Middle frontal gyrus (tissue), 1 donor: ENCODE measurements around the gene ATP6V1B1.

ENCODE experiments used
- DNase-seq: peaks from one replicate; pipeline ENCODE4 v3.0.0-alpha.2; 2015; ENCODE audit warnings: low spot score; ENCODE audit errors: extremely low spot score

ATP6V1B1 gene

DNA sequence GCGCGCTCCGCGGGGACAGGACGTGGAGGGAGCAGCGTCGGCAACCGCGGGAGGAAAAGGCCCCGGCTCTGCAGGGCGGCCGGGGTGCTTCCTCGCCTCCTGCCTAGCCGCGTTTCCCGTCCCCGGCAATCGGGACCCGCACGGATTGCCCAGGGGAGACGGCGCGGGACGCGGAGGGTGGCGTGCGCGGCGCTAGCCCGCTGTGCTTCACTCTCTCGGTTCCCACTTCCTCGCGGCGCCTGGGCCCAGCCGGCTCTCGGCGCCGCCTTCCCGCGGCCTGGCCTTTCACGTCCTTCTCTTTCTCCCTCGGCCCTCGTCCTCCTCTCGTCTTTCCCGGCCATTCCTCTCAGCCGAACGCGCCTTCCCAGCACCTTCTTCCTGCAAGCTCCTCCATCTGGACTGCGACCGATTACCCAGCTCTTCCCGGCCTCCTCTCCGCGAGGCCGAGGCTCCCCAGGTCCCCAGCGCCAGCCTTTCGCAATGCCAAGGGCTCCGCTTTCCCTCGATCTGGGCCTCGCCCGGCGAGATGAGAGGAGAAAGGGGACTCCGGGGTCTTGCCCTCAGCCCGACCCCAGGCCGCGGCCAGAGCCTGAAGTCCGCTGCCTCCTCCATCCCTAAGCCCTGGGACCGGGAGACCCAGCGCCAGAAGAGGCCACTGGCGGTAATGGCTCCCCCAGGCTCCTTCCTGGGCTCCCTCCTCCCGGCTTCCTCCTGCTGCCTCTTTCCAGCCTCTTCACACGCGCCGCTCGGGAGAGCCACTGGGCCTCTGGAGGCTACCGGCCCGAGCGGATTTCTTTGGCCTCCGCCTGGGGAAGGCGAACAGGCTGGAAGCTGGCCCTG lies 34.3 kb upstream of the ATP6V1B1 start:
- DNase-seq: no peak

GRCh38 chr2:70902067-70902442 lies 33.6 kb upstream of the ATP6V1B1 start:
- no peak for DNase-seq

DNA sequence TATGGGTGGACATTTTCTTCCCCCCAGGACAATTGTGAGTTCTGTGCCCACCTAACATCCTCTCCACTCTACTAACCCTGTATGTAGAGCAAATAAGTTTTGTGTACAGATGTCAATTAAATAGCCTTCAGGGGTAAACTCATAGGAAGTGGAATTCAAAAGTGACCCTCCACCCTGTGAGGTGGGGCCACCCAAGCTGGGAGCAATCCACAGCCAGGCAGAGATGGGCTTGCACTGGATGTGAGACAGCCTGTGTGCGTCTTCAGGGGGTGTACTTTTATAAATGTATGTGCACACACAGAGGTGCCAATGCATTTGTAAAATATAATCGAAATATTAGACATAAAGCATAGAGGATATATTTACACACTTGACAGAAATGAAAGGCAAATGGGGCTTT lies 33.1 kb upstream of the ATP6V1B1 start:
- no peak for DNase-seq

GRCh38 chr2:70903171-70903570 lies 32.5 kb upstream of the ATP6V1B1 start:
- DNase-seq: no peak

DNA sequence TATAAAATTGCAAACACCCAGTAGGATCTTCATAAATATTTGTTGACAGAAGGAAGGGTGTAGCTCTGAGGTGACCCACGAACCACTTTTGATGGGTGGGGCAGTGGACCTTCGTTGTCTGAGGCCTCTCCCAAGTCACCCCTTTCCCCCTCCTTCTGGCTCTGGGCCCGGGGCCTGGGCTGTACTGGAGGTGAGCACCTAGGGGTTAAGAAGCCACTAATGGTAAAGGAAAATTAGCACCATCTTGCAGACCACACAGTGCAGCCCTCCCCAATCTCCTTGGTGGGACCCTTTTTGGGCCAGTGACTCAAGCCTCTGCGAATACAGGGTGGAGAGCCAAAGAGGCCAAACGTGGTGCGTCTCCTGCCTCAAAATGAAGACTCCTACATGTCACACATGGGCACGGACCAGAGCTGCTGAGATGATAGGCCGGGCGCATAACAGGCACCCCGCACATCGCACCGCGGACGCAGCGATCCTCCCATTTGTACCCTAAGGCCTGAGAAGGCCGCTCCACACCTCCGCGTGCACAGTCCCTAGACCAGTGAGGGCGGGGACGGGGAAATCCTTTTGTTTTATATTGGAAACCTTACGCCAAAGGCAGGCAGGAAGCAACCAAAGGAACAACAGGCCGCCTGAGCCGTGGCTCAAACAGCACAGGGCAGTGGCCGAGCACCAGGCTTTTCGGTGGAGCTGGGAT lies 31.9 kb upstream of the ATP6V1B1 start:
- no peak for DNase-seq

GRCh38 chr2:70904371-70905216 lies 31.1 kb upstream of the ATP6V1B1 start:
- DNase-seq: no peak

DNA sequence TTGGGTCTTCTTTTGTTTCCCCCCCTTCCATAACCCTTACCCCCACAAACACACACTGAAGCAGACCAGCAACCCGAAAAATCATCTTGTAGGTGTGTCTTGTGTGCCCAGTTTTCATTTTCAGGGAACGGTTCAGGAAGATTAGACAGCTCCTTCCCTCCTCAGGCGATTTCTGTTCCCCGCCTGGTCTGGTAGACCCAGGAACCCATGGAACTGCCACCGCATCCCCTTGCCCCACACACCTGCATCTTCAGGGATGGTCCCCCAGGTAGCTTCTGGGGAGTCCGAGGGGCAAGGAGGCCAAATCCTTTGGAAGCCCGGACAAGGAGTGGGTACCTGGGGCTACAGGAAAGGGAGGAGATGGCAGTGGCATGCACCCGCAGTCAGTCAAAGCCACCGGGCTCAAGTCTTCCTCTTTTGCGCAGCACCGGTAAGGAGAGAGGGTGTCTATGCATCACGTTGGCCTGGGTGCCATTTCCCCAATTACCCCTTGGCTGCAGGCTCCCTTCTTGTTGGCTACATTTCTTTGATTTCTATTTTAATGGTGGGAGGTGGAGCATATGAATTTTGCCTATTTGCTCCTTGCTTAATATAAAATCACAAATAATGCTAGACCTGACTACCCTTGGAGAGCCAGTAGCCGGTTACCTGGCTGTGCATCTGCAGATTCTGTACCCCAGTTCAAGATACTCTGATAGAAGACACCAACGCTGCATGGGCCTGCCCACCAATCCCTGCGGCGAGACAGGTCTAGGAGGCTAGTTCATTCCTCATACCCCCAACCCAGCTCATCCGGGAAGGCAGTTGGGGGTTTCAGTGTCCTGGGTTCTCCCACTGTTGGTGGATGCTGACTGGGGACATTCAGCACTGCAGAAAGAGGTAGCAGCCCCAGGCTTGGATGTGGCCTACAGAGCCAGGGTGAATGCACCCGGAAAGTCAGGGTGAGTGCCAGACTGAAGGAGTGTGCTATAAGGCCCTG lies 30.0 kb upstream of the ATP6V1B1 start:
- DNase-seq: no peak

DNA sequence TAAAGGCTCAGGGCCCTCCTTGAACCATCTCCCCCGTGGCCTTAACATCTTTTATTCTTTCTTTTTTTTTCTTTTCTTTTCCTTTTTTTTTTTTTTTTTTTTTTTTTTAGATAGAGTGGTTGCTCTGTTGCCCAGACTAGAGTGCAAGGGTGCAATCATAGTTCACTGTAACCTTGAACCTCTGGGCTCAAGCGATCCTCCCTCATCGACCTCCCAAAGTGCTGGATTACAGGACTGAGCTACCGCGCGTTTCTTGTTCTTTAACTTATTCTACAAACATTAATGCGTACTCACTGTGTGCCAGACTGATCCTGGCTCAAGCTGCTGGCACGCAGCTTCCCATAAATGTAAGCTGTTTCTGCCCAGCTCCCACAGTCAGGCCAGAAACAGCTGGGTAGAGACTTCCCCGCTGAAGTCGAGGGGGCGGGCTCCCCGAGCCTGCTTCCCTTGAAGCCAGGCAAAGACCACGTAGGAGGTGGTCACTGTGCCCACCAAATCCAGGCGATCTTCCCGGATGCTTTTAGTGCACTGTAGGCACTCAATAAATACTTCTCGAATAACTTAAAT lies 29.2 kb upstream of the ATP6V1B1 start:
- no peak for DNase-seq

- DNase-seq: no peak
Observed at GRCh38 chr2:70907130-70908057, 28.3 kb upstream of the ATP6V1B1 start.

- DNase-seq: no peak
Observed at GRCh38 chr2:70916291-70916690, 19.4 kb upstream of the ATP6V1B1 start.

- no peak for DNase-seq
Observed at GRCh38 chr2:70918016-70918415, 17.7 kb upstream of the ATP6V1B1 start.

GRCh38 chr2:70919672-70920366 lies 15.9 kb upstream of the ATP6V1B1 start:
- DNase-seq: peak; percentile 16

GRCh38 chr2:70920367-70920715 lies 15.4 kb upstream of the ATP6V1B1 start:
- DNase-seq: no peak

DNA sequence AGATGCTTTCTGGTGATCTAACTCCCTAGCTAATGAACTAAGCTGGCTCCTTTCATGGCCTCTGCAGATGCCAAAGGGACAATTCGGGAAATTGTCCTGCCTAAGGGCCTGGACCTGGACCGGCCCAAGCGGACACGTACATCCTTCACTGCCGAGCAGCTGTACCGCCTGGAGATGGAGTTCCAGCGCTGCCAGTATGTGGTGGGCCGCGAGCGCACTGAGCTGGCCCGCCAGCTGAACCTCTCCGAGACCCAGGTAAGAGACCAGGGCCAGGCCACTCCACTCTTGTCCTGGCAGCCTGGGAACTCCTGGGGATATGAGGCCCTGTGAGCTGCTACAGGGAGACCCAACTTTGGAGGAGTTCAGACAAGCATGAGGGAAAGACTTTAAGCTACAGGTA lies 14.7 kb upstream of the ATP6V1B1 start:
- no peak for DNase-seq

DNA sequence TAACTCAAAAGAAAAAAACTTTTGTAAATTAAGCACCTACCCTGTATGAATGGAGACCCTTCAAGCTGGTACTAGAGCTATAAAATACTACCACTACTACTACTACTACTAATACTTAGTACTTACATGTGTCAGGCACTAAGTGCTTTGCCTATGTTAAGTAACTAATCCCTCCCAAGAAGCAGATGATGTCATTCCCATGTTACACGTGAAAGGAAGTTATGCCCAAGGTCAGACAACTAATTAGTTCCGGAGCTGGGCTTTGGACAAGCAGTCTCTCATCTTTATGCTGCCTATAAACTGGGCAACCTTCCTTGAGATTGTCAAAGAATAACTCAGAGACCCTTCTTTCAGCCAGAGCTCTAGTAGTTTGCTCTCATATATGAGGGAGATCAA lies 13.9 kb upstream of the ATP6V1B1 start:
- DNase-seq: no peak

DNA sequence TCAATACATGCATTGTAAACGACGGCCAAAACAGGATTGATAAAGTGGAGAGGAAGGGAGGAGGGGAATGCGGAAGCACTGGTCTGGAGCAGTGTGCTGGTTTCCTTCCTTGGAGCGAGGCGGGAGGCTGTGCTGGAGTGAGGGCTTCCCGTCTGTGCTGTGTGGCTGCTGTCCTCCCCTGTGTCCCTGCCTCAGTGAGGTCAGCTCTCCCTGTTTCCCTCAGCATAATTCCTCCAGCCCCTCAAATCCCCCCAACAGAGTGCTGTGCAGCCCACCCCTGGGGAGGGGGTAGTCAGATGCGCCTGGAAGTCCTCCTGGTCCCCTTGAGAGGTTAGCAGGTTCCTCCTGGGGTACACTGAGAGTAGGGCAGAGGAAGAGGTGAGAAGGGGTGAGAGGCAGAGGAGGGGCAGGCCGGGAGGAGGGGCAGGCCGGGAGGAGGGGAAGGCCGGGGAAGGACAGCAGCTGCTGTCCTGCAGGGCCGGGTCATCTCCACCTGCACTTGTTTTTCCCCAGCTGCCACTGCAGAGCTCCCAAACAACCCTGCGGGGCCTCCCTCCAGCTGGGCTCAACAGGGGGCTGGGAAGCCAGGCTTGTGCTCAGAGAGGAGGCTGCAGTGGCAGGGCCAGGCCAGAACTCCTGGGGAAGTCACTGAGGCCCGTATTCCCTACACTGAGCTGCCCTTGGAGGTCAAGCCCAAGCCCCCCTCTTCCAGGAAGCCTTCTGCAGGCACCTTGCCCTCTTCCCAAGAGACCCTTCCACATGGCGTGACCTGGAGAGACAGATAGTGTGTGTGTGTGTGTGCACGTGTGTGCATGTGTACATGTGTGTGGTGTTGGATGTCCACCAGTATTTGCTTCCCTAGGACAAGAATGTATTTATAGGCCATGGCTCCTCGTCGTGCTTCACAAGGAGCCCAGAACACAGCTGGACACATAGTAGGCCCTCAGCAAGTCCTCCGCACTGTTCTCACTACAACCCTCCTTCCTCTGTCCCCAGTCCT lies 13.2 kb upstream of the ATP6V1B1 start:
- DNase-seq: no peak

DNA sequence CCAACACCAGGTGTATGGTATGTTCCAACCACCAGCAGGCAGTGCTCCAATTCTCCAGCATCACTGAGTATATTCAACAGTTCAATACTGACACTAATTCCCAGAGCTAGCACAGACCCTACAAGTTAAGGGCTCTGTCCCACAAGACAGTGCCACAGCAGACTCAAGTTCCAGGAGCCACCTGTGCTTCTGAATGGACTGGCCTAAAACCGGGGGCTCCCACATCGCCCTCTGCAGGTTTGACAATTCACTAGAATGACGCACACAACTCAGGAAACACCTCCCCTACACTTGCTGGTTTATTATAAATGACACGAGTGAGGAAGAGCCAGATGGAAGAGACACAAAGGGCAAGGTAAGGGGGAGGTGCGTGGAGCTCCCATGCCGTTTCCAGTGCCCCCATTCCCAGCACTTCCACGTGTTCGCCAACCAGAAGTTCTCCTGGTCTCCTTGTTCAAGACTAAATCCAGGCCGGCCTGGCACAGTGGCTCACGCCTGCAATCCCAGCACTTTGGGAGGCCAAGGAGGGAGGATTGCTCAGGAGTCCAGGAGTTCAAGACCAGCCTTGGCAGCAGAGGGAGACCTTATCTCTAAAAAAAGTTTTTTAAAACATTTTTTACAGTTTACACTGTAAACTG lies 12.2 kb upstream of the ATP6V1B1 start:
- no peak for DNase-seq
